GM23338 (cell line): Measurements from ENCODE around the gene CHIC2. TPM values are rescaled to one million over a fixed set of nuclear protein-coding genes. Genes with fewer than 3 reads are reported as not detected.

Source experiments
- ATAC-seq: fragments of 200-7000 bp; cut with Tn5 transposase; 3 replicates; pipeline ENCODE4 v1.9.1; 2020
- DNase-seq: peaks from one replicate; pipeline ENCODE4 v3.0.0-alpha.2; 2015; ENCODE audit warnings: low spot score
- H2AFZ ChIP-seq: fragments of 200-600 bp; sonication (generic); 2 replicates; pipeline ENCODE4 v1.8.0; 2016; ENCODE audit warnings: antibody characterized with exemption, mild to moderate bottlenecking, moderate library complexity
- H3F3A ChIP-seq: fragments of 200-600 bp; sonication (generic); replicated peaks from 2 replicates; pipeline ENCODE4 v1.8.0; 2017; ENCODE audit warnings: antibody characterized with exemption, mixed run types, low read depth
- H3K27ac ChIP-seq: fragments of 200-600 bp; sonication (generic); 2 replicates; pipeline ENCODE4 v1.6.1; 2016; ENCODE audit warnings: low read depth
- H3K27me3 ChIP-seq: fragments of 200-600 bp; sonication (generic); 2 replicates; pipeline ENCODE4 v1.8.0; 2016; ENCODE audit warnings: mild to moderate bottlenecking, mixed run types, moderate library complexity; ENCODE audit not compliant: insufficient read depth
- H3K36me3 ChIP-seq: fragments of 200-600 bp; sonication (generic); 2 replicates; pipeline ENCODE4 v1.8.0; 2016; ENCODE audit warnings: mild to moderate bottlenecking; ENCODE audit not compliant: insufficient read depth
- H3K4me1 ChIP-seq: fragments of 200-600 bp; sonication (generic); 2 replicates; pipeline ENCODE4 v1.8.0; 2016; ENCODE audit warnings: mild to moderate bottlenecking, moderate library complexity; ENCODE audit not compliant: insufficient read depth
- H3K4me2 ChIP-seq: fragments of 200-600 bp; sonication (generic); 2 replicates; pipeline ENCODE4 v1.7.1; 2017; ENCODE audit warnings: mixed run types
- H3K4me3 ChIP-seq: fragments of 200-600 bp; sonication (generic); 2 replicates; pipeline ENCODE4 v1.6.1; 2016; ENCODE audit warnings: mixed run types
- H3K79me2 ChIP-seq: fragments of 200-600 bp; sonication (generic); replicated peaks from 2 replicates; pipeline ENCODE4 v1.8.0; 2017; ENCODE audit warnings: mild to moderate bottlenecking; ENCODE audit not compliant: insufficient read depth
- H3K9me2 ChIP-seq: fragments of 200-600 bp; sonication (generic); 2 replicates; pipeline ENCODE4 v1.8.0; 2017; ENCODE audit not compliant: insufficient read depth
- H4K20me1 ChIP-seq: fragments of 200-600 bp; sonication (generic); replicated peaks from 2 replicates; pipeline ENCODE4 v1.8.0; 2017; ENCODE audit warnings: mild to moderate bottlenecking; ENCODE audit not compliant: insufficient read depth
- H3K27ac Mint-ChIP-seq: 2 replicates; pipeline ENCODE4 v1.8.0; 2020; ENCODE audit warnings: inconsistent platforms, mild to moderate bottlenecking, moderate library complexity, mixed read lengths
- H3K27me3 Mint-ChIP-seq: 3 replicates; pipeline ENCODE4 v1.8.0; 2022; ENCODE audit warnings: low read depth, mild to moderate bottlenecking, moderate library complexity, mixed read lengths, inconsistent platforms; ENCODE audit not compliant: insufficient read depth, poor library complexity
- H3K36me3 Mint-ChIP-seq: 3 replicates; pipeline ENCODE4 v1.8.0; 2021; ENCODE audit warnings: low read depth, mild to moderate bottlenecking, inconsistent platforms, moderate library complexity, mixed read lengths
- H3K4me1 Mint-ChIP-seq: 3 replicates; pipeline ENCODE4 v1.8.0; 2020; ENCODE audit warnings: mild to moderate bottlenecking, inconsistent platforms, mixed read lengths
- H3K4me3 Mint-ChIP-seq: 3 replicates; pipeline ENCODE4 v1.8.0; 2021; ENCODE audit warnings: moderate library complexity, mild to moderate bottlenecking, inconsistent platforms, mixed read lengths
- H3K9me3 Mint-ChIP-seq: 3 replicates; pipeline ENCODE4 v1.8.0; 2020; ENCODE audit warnings: moderate library complexity, mild to moderate bottlenecking, inconsistent platforms, mixed read lengths
- CREB1 ChIP-seq: fragments of 250-450 bp; sonication (Bioruptor Pico); IDR thresholded peaks from 2 replicates; pipeline ENCODE4 v1.5.0; 2020; ENCODE audit warnings: low read depth, mild to moderate bottlenecking, moderate library complexity
- EZH2 ChIP-seq: fragments of 200-600 bp; sonication (generic); IDR thresholded peaks from one replicate; pipeline ENCODE4 v1.8.0; 2017; ENCODE audit warnings: antibody characterized with exemption, mild to moderate bottlenecking, low read depth; ENCODE audit not compliant: unreplicated experiment
- EZH2phosphoT487 ChIP-seq: fragments of 200-600 bp; sonication (generic); IDR thresholded peaks from one replicate; pipeline ENCODE4 v1.8.1; 2018; ENCODE audit warnings: antibody characterized with exemption; ENCODE audit not compliant: unreplicated experiment
- JUNB ChIP-seq: IDR thresholded peaks from one replicate; pipeline ENCODE4 v1.6.1; 2016; ENCODE audit warnings: antibody characterized with exemption; ENCODE audit not compliant: unreplicated experiment
- NANOG ChIP-seq: IDR thresholded peaks from 2 replicates; pipeline ENCODE4 v1.6.1; 2016; ENCODE audit warnings: antibody characterized with exemption, borderline replicate concordance
- POLR2AphosphoS5 ChIP-seq: IDR thresholded peaks from 2 replicates; pipeline ENCODE4 v1.6.1; 2016; ENCODE audit warnings: antibody characterized with exemption, low read depth
- REST ChIP-seq: IDR thresholded peaks from one replicate; pipeline ENCODE4 v1.6.1; 2018; ENCODE audit warnings: antibody characterized with exemption; ENCODE audit not compliant: unreplicated experiment
- ZNF331 ChIP-seq: fragments of 250-450 bp; sonication (Bioruptor Pico); IDR thresholded peaks from 2 replicates; pipeline ENCODE4 v1.5.0; 2020; ENCODE audit warnings: low read depth, mild to moderate bottlenecking, moderate library complexity
- polyA plus RNA-seq: library from polyadenylated mRNA; unstranded; fragments of >200 nt; fragmentation: Nextera tagmentation; extraction: Ambion mirVana; gene quantifications from 2 replicates; pipeline ENCODE4 v1.2.1, GENCODE V29; 2016
- total RNA-seq: library from RNA; depleted of rRNA; stranded (reverse); fragments of >200 nt; shearing (Covaris generic); gene quantifications from 2 replicates; pipeline ENCODE4 v1.2.3, GENCODE V29; 2014

CHIC2 gene
- total and polyA plus RNA-seq, 2 experiments from 2014 or later: 17.2 to 18.3 TPM

- peak overlapping the region; percentile 46 for H3K4me3 Mint-ChIP-seq
- no peaks in the 10 kb centered on the region for H3K36me3 Mint-ChIP-seq
- Histone ChIP-seq H3K79me2 (no peaks in the 10 kb centered on the region), H3F3A (peaks cover 45% of the 10 kb centered on the region), H3K4me1 (peaks cover 79% of the 10 kb centered on the region), H3K9me2 (no peaks in the 10 kb centered on the region), H3K27ac (no peak overlapping the region), H3K4me2 (peak overlapping the region; percentile 93), H3K36me3 (no peaks in the 10 kb centered on the region), H3K27me3 (peaks cover 100% of the 10 kb centered on the region), H3K4me3 (peak overlapping the region; percentile 68), H4K20me1 (peaks cover 7% of the 10 kb centered on the region; the same call in 1 of the 2 replicates), H2AFZ (no peak overlapping the region)
- peaks cover 80% of the 10 kb centered on the region for H3K4me1 Mint-ChIP-seq
- peaks cover 100% of the 10 kb centered on the region for H3K27me3 Mint-ChIP-seq
- ATAC-seq: no peak
- TF ChIP-seq JUNB: no peak
- peak; percentile 24 for TF ChIP-seq EZH2phosphoT487
- peak; percentile 78 for DNase-seq
- H3K9me3 Mint-ChIP-seq: no peaks in the 10 kb centered on the region
- H3K27ac Mint-ChIP-seq: no peak overlapping the region
Measured at GRCh38 chr4:54096295-54096962, 32.0 kb upstream of the CHIC2 start.

- Mint-ChIP-seq H3K36me3 (no peaks in the 10 kb centered on the region), H3K4me1 (peaks cover 77% of the 10 kb centered on the region), H3K27me3 (peaks cover 100% of the 10 kb centered on the region), H3K27ac (no peak overlapping the region), H3K9me3 (no peaks in the 10 kb centered on the region), H3K4me3 (peak overlapping the region; percentile 66)
- DNase-seq (peak; percentile 67), ATAC-seq (no peak)
- Histone ChIP-seq H3K4me3 (peak overlapping the region; percentile 68), H3F3A (peaks cover 44% of the 10 kb centered on the region), H3K27me3 (peaks cover 100% of the 10 kb centered on the region), H4K20me1 (peaks cover 7% of the 10 kb centered on the region; the same call in 1 of the 2 replicates), H3K4me2 (peak overlapping the region; percentile 93), H3K36me3 (no peaks in the 10 kb centered on the region), H3K27ac (no peak overlapping the region), H3K4me1 (peaks cover 73% of the 10 kb centered on the region), H2AFZ (peak overlapping the region; percentile 80; the same call in 1 of the 2 replicates), H3K79me2 (no peaks in the 10 kb centered on the region), H3K9me2 (no peaks in the 10 kb centered on the region)
- TF ChIP-seq EZH2 (peak; percentile 21), ZNF331 (CRISPR knock-in tag) (no peak)
Measured at GRCh38 chr4:54095110-54095825, 30.9 kb upstream of the CHIC2 start.

GRCh38 chr4:54094451-54094850 is 30.0 kb upstream of the CHIC2 start:
- Histone ChIP-seq H3K79me2 (no peaks in the 10 kb centered on the region), H3K9me2 (no peaks in the 10 kb centered on the region), H3K4me1 (peaks cover 73% of the 10 kb centered on the region), H2AFZ (no peak overlapping the region), H3K27me3 (peaks cover 100% of the 10 kb centered on the region), H3K36me3 (no peaks in the 10 kb centered on the region), H3K27ac (no peak overlapping the region), H3K4me3 (peak overlapping the region; percentile 68), H3F3A (peaks cover 42% of the 10 kb centered on the region), H4K20me1 (peaks cover 7% of the 10 kb centered on the region; the same call in 1 of the 2 replicates), H3K4me2 (peak overlapping the region; percentile 93)
- DNase-seq (peak; percentile 29), ATAC-seq (no peak)
- Mint-ChIP-seq H3K4me3 (peak overlapping the region; percentile 66), H3K9me3 (no peaks in the 10 kb centered on the region), H3K27me3 (peaks cover 94% of the 10 kb centered on the region), H3K36me3 (no peaks in the 10 kb centered on the region), H3K27ac (no peak overlapping the region), H3K4me1 (peaks cover 75% of the 10 kb centered on the region)
- TF ChIP-seq EZH2: peak; percentile 41
- no peak for TF ChIP-seq NANOG
- no peak for TF ChIP-seq ZNF331 (CRISPR knock-in tag)
- no peak for TF ChIP-seq POLR2AphosphoS5
- no peak for TF ChIP-seq CREB1
- no peak for TF ChIP-seq EZH2phosphoT487
- TF ChIP-seq REST: no peak
